Spinal cord (tissue), 10 donors: ENCODE results near the gene B3GAT3. TPM values are rescaled to one million over a fixed set of nuclear protein-coding genes. Genes with fewer than 3 reads are reported as not detected.

Source experiments
- DNase-seq, 6 donors: peaks; one replicate each; pipeline versions ENCODE4 v3.0.0 to v3.0.0-alpha.2; 2013 to 2015; ENCODE audit warnings: low spot score in 6 of 6, low read depth in 4 of 6
- H3K27ac ChIP-seq: one replicate; pipeline ENCODE4 v1.5.1; 2013; ENCODE audit warnings: low read depth, low read length, control low read depth
- H3K27me3 ChIP-seq: one replicate; pipeline ENCODE4 v1.6.1; 2013; ENCODE audit warnings: low read length; ENCODE audit not compliant: control insufficient read depth, insufficient read depth
- H3K36me3 ChIP-seq: one replicate; pipeline ENCODE4 v1.6.1; 2013; ENCODE audit warnings: low read length; ENCODE audit not compliant: control insufficient read depth, insufficient read depth
- H3K4me1 ChIP-seq: one replicate; pipeline ENCODE4 v1.6.1; 2013; ENCODE audit warnings: low read length; ENCODE audit not compliant: control insufficient read depth, insufficient read depth
- H3K4me3 ChIP-seq: one replicate; pipeline ENCODE4 v1.5.1; 2013; ENCODE audit warnings: low read depth, low read length, control low read depth
- H3K9me3 ChIP-seq: one replicate; pipeline ENCODE4 v1.6.1; 2013; ENCODE audit warnings: low read length; ENCODE audit not compliant: control insufficient read depth, insufficient read depth
- WGBS: methylation state at CpG from one replicate; pipeline ENCODE4 v1.1.5; 2013; ENCODE audit warnings: missing lambda C conversion rate; ENCODE audit not compliant: insufficient coverage; 5-methylcytosine and 5-hydroxymethylcytosine counted together
- polyA plus RNA-seq, 2 donors: library from polyadenylated mRNA; unstranded; fragments of 120-200 nt; gene quantifications; one replicate each; pipeline ENCODE4 v1.2.1, GENCODE V29; 2013; ENCODE audit not compliant: insufficient read length in 2 of 2
- total RNA-seq, 2 donors: library from RNA; depleted of rRNA in 1 of 2; stranded (reverse); fragments of 120-200 nt in 1 of 2; fragments of >200 nt in 1 of 2; gene quantifications; one replicate each; pipeline versions ENCODE4 v1.2.3 to v1.2.4, GENCODE V29; 2013 to 2014
- donor health status: healthy.

The B3GAT3 gene
- total and polyA plus RNA-seq, 4 donors = 26.6 to 70.5 (median 47.4) TPM

GRCh38 chr11:62580959-62581715 is 40.6 kb downstream of the B3GAT3 start:
- H3K27ac ChIP-seq = no peak overlapping the region
- H3K4me3 ChIP-seq = no peak overlapping the region
- no peaks in the 10 kb centered on the region for H3K9me3 ChIP-seq
- H3K36me3 ChIP-seq = peaks cover 82% of the 10 kb centered on the region
- H3K4me1 ChIP-seq = no peaks in the 10 kb centered on the region
- DNase-seq = no peak
- WGBS = 97% methylated on average over 11 of the region's 18 CpGs
- H3K27me3 ChIP-seq = no peaks in the 10 kb centered on the region

DNA sequence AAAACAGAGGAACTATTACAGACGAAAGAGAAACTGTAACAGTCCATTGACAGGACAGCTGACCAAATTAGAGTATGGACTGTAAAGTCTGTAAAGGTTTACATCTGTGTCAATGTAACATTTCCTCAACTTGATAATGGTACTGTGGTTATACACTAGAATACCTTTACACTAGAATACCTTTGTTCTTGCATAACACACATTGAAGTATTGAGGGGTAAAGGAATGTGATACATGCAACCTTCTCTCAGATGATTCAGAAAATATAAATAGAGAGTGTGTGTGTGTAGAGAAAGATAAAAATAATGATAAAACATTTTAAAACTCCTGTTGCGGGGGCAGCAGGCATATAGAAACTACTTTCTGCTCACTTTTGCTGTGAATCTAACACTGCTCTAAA is 42.5 kb downstream of the B3GAT3 start:
- peaks cover 80% of the 10 kb centered on the region for H3K36me3 ChIP-seq
- H3K4me3 ChIP-seq = no peak overlapping the region
- peaks cover 17% of the 10 kb centered on the region for H3K4me1 ChIP-seq
- DNase-seq = no peak
- no peaks in the 10 kb centered on the region for H3K9me3 ChIP-seq
- no peaks in the 10 kb centered on the region for H3K27me3 ChIP-seq
- H3K27ac ChIP-seq = no peak overlapping the region
- WGBS = 100% methylated on average over 1 of the region's 2 CpGs

GRCh38 chr11:62578541-62578940 is 43.2 kb downstream of the B3GAT3 start:
- no peak for DNase-seq
- Histone ChIP-seq H3K4me1 (peaks cover 19% of the 10 kb centered on the region), H3K27me3 (no peaks in the 10 kb centered on the region), H3K9me3 (no peaks in the 10 kb centered on the region), H3K4me3 (no peak overlapping the region), H3K36me3 (peaks cover 77% of the 10 kb centered on the region), H3K27ac (no peak overlapping the region)
- 94% methylated on average over 10 of the region's 11 CpGs for whole genome bisulfite sequencing

DNA sequence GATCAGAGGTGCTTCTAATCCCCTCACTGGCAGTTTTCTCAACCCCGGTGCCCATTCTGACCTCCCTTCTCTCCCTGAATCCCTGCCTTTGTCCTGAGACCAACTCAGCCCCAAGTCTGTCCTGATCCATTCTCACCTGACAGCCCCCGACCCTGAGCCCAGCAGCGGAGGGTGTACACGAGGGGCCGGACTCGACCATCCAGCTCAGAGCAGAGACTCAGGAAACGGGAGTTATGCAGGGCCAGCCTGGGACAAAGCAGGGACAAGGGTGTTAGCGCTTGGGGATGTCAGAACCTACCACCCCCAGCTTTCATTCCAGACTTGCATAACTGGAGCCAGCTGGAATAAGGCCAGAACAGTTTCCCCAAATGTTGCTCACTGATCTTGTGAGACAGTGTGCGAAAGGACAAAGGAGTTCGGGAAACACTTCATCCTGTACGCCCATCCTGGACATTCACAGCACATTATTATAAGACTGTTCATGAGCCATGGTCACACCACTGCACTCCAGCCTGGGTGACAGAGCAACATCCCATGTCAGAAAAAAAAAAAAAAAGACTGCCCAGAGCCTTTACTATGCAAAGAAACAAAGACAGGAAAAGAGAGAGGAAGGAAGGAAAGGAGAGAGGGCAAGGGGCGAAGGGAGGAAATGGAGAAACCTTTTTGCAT is 44.6 kb downstream of the B3GAT3 start:
- no peaks in the 10 kb centered on the region for H3K9me3 ChIP-seq
- H3K36me3 ChIP-seq = peaks cover 74% of the 10 kb centered on the region
- H3K27ac ChIP-seq = peak overlapping the region; percentile 37
- peaks cover 23% of the 10 kb centered on the region for H3K4me1 ChIP-seq
- 81% methylated on average over 11 of the region's 12 CpGs for WGBS
- no peak for DNase-seq
- H3K4me3 ChIP-seq = no peak overlapping the region
- H3K27me3 ChIP-seq = no peaks in the 10 kb centered on the region

DNA sequence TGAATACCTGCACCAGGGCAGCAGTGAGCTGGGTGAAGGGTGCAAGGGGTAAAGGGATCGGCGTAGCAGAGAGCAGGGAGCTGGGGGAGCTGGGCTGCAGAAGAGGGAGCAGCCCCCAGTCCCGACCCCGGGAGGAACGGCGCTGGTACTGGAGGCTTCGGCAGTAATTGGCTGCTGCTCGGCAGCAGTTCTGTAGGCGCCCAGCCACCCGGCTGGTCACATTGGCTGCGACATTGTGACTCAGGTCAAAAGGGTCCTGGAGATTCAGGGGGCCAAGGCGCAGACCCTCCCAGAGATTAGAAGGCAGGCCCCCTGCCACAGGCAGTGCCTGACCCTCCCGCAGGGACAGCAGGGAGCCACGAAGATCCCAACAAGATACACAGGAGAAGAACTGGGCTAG is 45.9 kb downstream of the B3GAT3 start:
- no peak for DNase-seq
- WGBS = 93% methylated on average over 13 of the region's 14 CpGs
- Histone ChIP-seq H3K4me3 (no peak overlapping the region), H3K9me3 (no peaks in the 10 kb centered on the region), H3K4me1 (peaks cover 23% of the 10 kb centered on the region), H3K27me3 (no peaks in the 10 kb centered on the region), H3K36me3 (peaks cover 71% of the 10 kb centered on the region), H3K27ac (no peak overlapping the region)

- Histone ChIP-seq H3K9me3 (no peaks in the 10 kb centered on the region), H3K4me3 (peak overlapping the region; percentile 93), H3K27ac (peak overlapping the region; percentile 97), H3K4me1 (peaks cover 23% of the 10 kb centered on the region), H3K27me3 (no peaks in the 10 kb centered on the region), H3K36me3 (peaks cover 73% of the 10 kb centered on the region)
- WGBS = 70% methylated on average over 17 of the region's 17 CpGs
- DNase-seq = no peak
Observed at GRCh38 chr11:62575156-62575555, 46.6 kb downstream of the B3GAT3 start.

DNA sequence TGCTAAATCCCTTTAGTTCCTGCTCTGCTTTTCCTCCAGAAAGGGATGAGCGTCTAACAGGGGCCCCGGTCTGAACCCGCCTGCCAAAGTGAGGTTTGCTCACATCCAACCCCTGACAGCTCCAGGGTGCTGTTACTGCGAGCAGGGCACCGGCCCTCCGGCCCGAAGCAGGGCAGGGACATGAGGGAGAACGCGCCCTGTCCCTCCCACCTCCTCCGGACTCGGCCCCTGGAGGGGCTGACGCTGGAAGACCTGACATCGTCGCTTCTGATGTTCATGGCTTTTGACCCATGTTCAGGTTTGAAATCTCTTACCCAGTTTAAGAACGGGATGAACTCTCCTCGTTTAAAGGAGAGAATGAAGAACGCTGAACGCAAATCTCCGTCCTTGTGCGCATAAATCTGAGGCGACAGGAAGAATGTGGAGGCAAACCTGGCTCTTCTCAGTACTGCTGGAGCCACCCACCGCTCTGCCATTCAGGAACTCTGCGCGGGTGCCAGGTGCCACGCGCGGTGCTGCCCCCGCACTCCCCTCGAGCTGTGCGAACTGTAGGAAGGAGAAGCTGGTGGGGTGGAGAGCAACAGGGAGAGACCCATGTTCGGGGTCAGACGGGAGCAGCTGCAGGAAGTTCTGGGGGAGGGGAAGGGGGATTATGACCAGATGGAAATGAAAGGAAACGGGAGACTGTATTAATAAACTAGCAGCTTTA is 47.3 kb downstream of the B3GAT3 start:
- no peak for DNase-seq
- H3K27ac ChIP-seq = peak overlapping the region; percentile 97
- no peaks in the 10 kb centered on the region for H3K9me3 ChIP-seq
- peaks cover 23% of the 10 kb centered on the region for H3K4me1 ChIP-seq
- H3K4me3 ChIP-seq = peak overlapping the region; percentile 93
- no peaks in the 10 kb centered on the region for H3K27me3 ChIP-seq
- WGBS = 3% methylated on average over 33 of the region's 33 CpGs
- peaks cover 73% of the 10 kb centered on the region for H3K36me3 ChIP-seq

DNA sequence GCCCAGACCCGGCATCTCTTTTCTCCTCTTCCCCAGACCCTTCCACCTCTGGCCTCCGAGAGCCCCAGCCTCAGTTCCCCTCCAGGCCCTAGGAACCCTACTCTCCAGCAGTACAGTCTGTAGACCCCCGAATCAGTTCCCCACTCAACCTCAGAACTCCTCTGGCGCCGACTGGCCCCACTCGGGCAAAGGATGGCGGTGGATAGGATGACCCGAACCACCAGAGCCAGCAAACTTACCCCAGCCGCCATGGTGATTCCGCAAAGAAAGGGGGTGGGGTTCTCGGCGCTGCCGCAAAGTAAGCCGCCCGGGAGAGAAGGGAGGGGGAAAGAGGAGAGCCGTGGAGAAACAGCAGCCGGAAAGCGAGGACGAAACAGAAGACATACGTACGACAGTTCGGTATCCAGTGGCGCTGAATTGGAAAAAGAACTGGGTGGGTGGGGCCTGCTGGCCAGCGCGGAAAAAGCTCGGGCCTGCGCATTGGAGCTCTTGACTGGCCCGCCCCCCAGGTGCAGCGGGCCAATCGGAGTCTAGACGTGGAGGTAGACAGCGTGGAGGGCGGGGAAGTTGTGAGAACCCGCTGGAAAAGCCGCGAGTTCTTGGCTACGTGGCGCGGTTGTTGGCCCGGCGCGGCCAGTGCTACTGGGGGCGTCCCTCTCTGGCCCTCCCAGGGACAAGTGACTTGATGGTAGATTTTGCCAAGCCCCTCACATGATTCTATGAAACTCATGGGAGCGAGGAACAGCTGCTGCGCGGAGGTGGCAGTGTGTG is 48.0 kb downstream of the B3GAT3 start, which contains the start of gene EEF1G:
Gene EEF1G, minus strand, starts transcription at position 300 of the 771 bp plus-strand sequence. Its CDS starts 49 bp downstream, at position 251.
- Histone ChIP-seq H3K9me3 (no peaks in the 10 kb centered on the region), H3K4me3 (peak within 1 kb of the TSS; percentile 93), H3K4me1 (peaks cover 23% of the 10 kb centered on the region), H3K27me3 (no peaks in the 10 kb centered on the region), H3K36me3 (peaks cover 77% of the 10 kb centered on the region), H3K27ac (peak within 1 kb of the TSS; percentile 97)
- DNase-seq = peak in 5 of 6 donors; percentile 99 to 100 (median 100)
- WGBS = under 1% methylated on average over 40 of the region's 46 CpGs

DNA sequence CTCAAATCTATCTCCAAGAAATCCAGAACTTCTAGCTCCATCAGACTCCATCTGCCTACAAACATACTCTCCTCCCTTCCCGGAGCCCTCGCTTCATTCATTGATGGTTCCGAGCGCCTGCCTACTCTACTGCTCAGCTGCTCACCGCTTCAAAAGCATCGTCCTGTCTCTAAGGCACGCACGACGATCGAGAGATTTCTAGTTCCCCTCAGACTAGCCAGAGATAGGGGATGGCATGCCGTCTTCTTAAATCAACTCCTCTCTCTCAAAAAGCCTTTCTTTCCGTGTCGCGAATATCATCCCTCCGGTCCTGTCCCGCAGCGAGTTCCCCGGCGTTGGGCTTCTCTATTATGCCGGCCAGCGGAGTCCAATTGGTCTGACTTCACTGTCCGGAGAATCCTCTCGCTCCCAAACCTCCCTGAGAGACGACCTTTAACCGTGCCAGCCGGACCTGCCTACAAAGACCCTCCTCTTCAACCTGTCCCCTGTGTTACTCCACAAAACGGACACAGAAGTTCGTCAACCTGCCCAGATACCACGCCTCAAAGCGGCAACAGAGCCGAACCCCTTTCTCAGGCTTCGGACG is 48.7 kb downstream of the B3GAT3 start:
- Histone ChIP-seq H3K27me3 (no peaks in the 10 kb centered on the region), H3K4me1 (peaks cover 23% of the 10 kb centered on the region), H3K9me3 (no peaks in the 10 kb centered on the region), H3K4me3 (peak overlapping the region; percentile 93), H3K27ac (peak overlapping the region; percentile 97), H3K36me3 (peaks cover 76% of the 10 kb centered on the region)
- 0% methylated on average over 33 of the region's 33 CpGs for WGBS
- DNase-seq = peak in 1 of 6 donors; percentile 43
